HG03432 (cell line): Measurements from ENCODE around the gene HTRA2.
"Not testable (repeated sequence)": the region's sequence is repeated elsewhere in the genome, so short reads cannot be mapped to it uniquely, and the experiment has no call there.

Source experiments
- ATAC-seq: cut with Tn5 transposase; IDR thresholded peaks from one replicate; pipeline ENCODE4 v1.9.1; 2021; ENCODE audit warnings: mild to moderate bottlenecking, moderate library complexity; ENCODE audit not compliant: unreplicated experiment

Gene HTRA2

GRCh38 chr2:74529357-74530238, at the start of gene HTRA2, which contains the start of gene AUP1:
HTRA2 (plus strand) TSS chr2:74529933; CDS start chr2:74530007, 74 bp downstream.
AUP1 (minus strand) TSS chr2:74529706; CDS start chr2:74529629, 77 bp downstream.
- peak; percentile 84 for ATAC-seq

GRCh38 chr2:74481431-74481830, 48.3 kb upstream of the HTRA2 start:
- ATAC-seq = no peak

GRCh38 chr2:74481961-74482800, 47.6 kb upstream of the HTRA2 start:
- peak; percentile 42 for ATAC-seq

GRCh38 chr2:74482801-74483674, 46.7 kb upstream of the HTRA2 start, which contains the start of the genes CCDC142 and TTC31:
CCDC142 (minus strand) TSS chr2:74482998; CDS start chr2:74482837, 161 bp downstream.
TTC31 (plus strand) TSS chr2:74483081; CDS start chr2:74483096, 15 bp downstream.
- peak; percentile 93 for ATAC-seq

GRCh38 chr2:74483675-74484164, 46.0 kb upstream of the HTRA2 start:
- not testable (repeated sequence) for ATAC-seq

- no peak for ATAC-seq
Observed at GRCh38 chr2:74486141-74486540, 43.6 kb upstream of the HTRA2 start.

GRCh38 chr2:74488643-74489481, 40.9 kb upstream of the HTRA2 start:
- no peak for ATAC-seq

GRCh38 chr2:74489906-74490305, 39.8 kb upstream of the HTRA2 start:
- ATAC-seq = no peak

- ATAC-seq = no peak
Observed at GRCh38 chr2:74491648-74492544, 37.8 kb upstream of the HTRA2 start.

- ATAC-seq = no peak
Observed at GRCh38 chr2:74493546-74493945, 36.2 kb upstream of the HTRA2 start.

GRCh38 chr2:74495440-74495839, 34.3 kb upstream of the HTRA2 start:
- ATAC-seq = no peak

- no peak for ATAC-seq
Observed at GRCh38 chr2:74496997-74497776, 32.5 kb upstream of the HTRA2 start.

GRCh38 chr2:74497777-74498499, 31.8 kb upstream of the HTRA2 start:
- peak; percentile 39 for ATAC-seq

- no peak for ATAC-seq
Observed at GRCh38 chr2:74498500-74499266, 31.1 kb upstream of the HTRA2 start.

- ATAC-seq = no peak
Observed at GRCh38 chr2:74499267-74499939, 30.3 kb upstream of the HTRA2 start, which contains the start of gene LBX2. LBX2 (minus strand) TSS chr2:74499603; CDS start chr2:74499537, 66 bp downstream.
